HL-60 (cell line): Measurements from ENCODE around the gene HMCN2.

Source experiments
- DNase-seq, 2 experiments: peaks; one replicate each; pipeline ENCODE4 v3.0.0-alpha.2; 2010 to 2020; ENCODE audit warnings: low read depth in 1 of 2, low spot score in 1 of 2
- H3K27ac ChIP-seq: fragments of 250-450 bp; sonication (Bioruptor Pico); replicated peaks from 2 replicates; pipeline ENCODE4 v1.5.1; 2020; ENCODE audit warnings: mild to moderate bottlenecking, moderate library complexity
- H3K27me3 ChIP-seq: fragments of 250-450 bp; sonication (Bioruptor Pico); 2 replicates; pipeline ENCODE4 v1.5.1; 2021; ENCODE audit warnings: mild to moderate bottlenecking, moderate library complexity; ENCODE audit not compliant: insufficient read depth, poor library complexity, severe bottlenecking
- H3K4me3 ChIP-seq: replicated peaks from 2 replicates; pipeline ENCODE4 v1.5.1; 2011; ENCODE audit warnings: mild to moderate bottlenecking, control low read depth, low read length; ENCODE audit not compliant: insufficient read depth
- GABPA ChIP-seq: IDR thresholded peaks from 2 replicates; pipeline ENCODE4 v1.6.1; 2012; ENCODE audit warnings: low read depth
- POLR2AphosphoS5 ChIP-seq: IDR thresholded peaks from 2 replicates; pipeline ENCODE4 v1.6.1; 2012; ENCODE audit warnings: low read depth
- SPI1 ChIP-seq: IDR thresholded peaks from 2 replicates; pipeline ENCODE4 v1.6.1; 2012; ENCODE audit warnings: low read depth, mild to moderate bottlenecking, borderline replicate concordance
- TF ChIP-seq, protein P1 (sequence below): IDR thresholded peaks from one replicate; pipeline ENCODE4 v1.5.1; 2011; ENCODE audit warnings: low read length, control low read depth, inconsistent platforms; ENCODE audit not compliant: insufficient read depth
- TF ChIP-seq, protein P2 (sequence below): IDR thresholded peaks from 2 replicates; pipeline ENCODE4 v1.6.1; 2012; ENCODE audit warnings: low read depth; ENCODE audit not compliant: insufficient replicate concordance

The HMCN2 gene

DNA sequence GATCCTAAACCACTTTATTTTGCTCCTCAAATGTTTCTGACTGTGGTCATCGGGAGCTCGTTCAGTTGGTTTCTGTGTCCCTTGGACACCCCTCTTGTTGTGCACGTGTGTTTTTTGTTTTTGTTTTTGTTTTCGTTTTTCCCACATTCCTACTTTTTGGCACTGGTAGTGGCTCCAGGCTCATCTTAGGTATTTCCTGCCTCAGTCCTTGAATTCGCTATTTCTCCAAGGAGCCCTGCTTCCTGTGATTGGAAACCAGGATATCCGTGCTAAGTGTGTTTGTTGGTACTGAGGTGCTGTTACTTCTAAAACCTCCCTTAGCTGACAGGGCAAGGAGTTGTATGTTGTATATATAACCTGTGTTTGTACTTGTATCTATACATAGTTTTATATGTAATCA, 5.9 kb downstream of the HMCN2 start:
- Histone ChIP-seq H3K27me3 (peaks cover 6% of the 10 kb centered on the region), H3K4me3 (no peak overlapping the region), H3K27ac (no peak overlapping the region)
- DNase-seq = no peak
- TF ChIP-seq SPI1 = no peak
- TF ChIP-seq POLR2AphosphoS5 = no peak
- TF ChIP-seq, protein P1, sequence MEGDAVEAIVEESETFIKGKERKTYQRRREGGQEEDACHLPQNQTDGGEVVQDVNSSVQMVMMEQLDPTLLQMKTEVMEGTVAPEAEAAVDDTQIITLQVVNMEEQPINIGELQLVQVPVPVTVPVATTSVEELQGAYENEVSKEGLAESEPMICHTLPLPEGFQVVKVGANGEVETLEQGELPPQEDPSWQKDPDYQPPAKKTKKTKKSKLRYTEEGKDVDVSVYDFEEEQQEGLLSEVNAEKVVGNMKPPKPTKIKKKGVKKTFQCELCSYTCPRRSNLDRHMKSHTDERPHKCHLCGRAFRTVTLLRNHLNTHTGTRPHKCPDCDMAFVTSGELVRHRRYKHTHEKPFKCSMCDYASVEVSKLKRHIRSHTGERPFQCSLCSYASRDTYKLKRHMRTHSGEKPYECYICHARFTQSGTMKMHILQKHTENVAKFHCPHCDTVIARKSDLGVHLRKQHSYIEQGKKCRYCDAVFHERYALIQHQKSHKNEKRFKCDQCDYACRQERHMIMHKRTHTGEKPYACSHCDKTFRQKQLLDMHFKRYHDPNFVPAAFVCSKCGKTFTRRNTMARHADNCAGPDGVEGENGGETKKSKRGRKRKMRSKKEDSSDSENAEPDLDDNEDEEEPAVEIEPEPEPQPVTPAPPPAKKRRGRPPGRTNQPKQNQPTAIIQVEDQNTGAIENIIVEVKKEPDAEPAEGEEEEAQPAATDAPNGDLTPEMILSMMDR = no peak
- TF ChIP-seq, protein P2, sequence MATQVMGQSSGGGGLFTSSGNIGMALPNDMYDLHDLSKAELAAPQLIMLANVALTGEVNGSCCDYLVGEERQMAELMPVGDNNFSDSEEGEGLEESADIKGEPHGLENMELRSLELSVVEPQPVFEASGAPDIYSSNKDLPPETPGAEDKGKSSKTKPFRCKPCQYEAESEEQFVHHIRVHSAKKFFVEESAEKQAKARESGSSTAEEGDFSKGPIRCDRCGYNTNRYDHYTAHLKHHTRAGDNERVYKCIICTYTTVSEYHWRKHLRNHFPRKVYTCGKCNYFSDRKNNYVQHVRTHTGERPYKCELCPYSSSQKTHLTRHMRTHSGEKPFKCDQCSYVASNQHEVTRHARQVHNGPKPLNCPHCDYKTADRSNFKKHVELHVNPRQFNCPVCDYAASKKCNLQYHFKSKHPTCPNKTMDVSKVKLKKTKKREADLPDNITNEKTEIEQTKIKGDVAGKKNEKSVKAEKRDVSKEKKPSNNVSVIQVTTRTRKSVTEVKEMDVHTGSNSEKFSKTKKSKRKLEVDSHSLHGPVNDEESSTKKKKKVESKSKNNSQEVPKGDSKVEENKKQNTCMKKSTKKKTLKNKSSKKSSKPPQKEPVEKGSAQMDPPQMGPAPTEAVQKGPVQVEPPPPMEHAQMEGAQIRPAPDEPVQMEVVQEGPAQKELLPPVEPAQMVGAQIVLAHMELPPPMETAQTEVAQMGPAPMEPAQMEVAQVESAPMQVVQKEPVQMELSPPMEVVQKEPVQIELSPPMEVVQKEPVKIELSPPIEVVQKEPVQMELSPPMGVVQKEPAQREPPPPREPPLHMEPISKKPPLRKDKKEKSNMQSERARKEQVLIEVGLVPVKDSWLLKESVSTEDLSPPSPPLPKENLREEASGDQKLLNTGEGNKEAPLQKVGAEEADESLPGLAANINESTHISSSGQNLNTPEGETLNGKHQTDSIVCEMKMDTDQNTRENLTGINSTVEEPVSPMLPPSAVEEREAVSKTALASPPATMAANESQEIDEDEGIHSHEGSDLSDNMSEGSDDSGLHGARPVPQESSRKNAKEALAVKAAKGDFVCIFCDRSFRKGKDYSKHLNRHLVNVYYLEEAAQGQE = no peak
- TF ChIP-seq GABPA = no peak

DNA sequence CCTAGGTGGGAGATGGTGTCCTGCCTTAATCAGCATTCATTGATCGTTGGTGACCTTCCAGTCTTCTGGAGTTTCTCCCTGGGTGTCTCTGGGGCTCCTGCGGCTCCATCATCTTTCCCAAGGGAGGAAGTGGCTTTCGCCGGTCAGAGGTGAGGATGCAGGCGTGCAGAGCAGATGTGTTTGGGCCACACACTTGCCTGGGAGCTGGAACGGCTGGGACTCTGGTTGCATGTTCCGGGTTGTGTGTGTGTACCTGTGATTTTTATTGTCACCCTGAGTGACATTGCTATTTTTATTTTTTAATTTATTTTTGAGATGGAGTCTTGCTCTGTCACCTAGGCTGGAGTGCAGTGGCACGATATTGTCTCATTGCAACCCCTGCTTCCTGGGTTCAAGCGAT, 9.6 kb downstream of the HMCN2 start:
- no peak for DNase-seq

DNA sequence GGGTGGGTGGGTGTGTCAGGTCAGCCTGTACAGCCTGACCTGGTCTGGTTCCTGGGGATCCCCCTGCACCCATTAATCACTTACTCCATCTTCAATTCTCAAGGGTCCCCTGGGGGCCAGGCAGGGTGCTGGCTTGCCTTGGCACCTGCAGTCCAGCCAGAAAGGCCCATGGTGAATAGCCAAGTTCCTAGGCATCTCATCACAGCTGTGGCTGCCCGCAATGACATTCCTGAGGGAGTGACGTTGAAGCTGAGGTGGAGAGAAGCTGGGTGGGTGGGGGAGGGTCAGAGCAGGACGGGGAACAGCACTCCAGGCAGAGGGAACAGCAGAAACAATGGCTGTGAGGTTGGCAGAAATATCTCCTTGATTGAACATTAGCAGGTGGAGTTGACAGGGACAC, 10.6 kb downstream of the HMCN2 start:
- TF ChIP-seq SPI1 = no peak
- TF ChIP-seq GABPA = no peak
- no peak for TF ChIP-seq POLR2AphosphoS5
- TF ChIP-seq, protein P2 = no peak
- TF ChIP-seq, protein P1 = no peak
- Histone ChIP-seq H3K27me3 (peaks cover 2% of the 10 kb centered on the region), H3K4me3 (no peak overlapping the region), H3K27ac (no peak overlapping the region)
- DNase-seq = no peak

More for the DNA sequence above, 9.6 kb downstream of the HMCN2 start:
- no peak overlapping the region for H3K4me3 ChIP-seq
- peaks cover 2% of the 10 kb centered on the region for H3K27me3 ChIP-seq
- H3K27ac ChIP-seq = no peak overlapping the region
- TF ChIP-seq POLR2AphosphoS5 (no peak), GABPA (no peak), SPI1 (no peak)
- TF ChIP-seq, protein P1 = no peak
- TF ChIP-seq, protein P2 = no peak
